T-cell (primary cell): ENCODE results near the gene PCAT6. TPM values are rescaled to one million over a fixed set of nuclear protein-coding genes. Genes with fewer than 3 reads are reported as not detected.
"Not testable (repeated sequence)": the region's sequence is repeated elsewhere in the genome, so short reads cannot be mapped to it uniquely, and the experiment has no call there.

Experiments
- ATAC-seq, 4 experiments: fragments of 200-7000 bp in 3 of 4; fragments of 150-1000 bp in 1 of 4; cut with Tn5 transposase; replicated peaks in 1 of 4; 1 replicate in 3 of 4; 2 replicates in 1 of 4; pipeline ENCODE4 v1.10.0; 2021; ENCODE audit warnings: moderate library complexity in 3 of 4, mild to moderate bottlenecking in 2 of 4, moderate number of reproducible peaks in 1 of 4
- CTCF ChIA-PET, 2 donors: fragments of 300-600 bp; sonication (Branson Sonifier 250); formaldehyde crosslinking; loops; one replicate each; lab custom pipeline; 2022; ENCODE audit warnings: antibody characterized with exemption in 2 of 2; lab: Charles Lee
- POLR2A ChIA-PET, 2 donors: fragments of 300-600 bp; sonication (Branson Sonifier 250); formaldehyde crosslinking; loops; one replicate each; lab custom pipeline; 2022; ENCODE audit warnings: antibody characterized with exemption in 2 of 2; lab: Charles Lee
- DNase-seq, 35 experiments: peaks; one replicate each; pipeline versions ENCODE4 v3.0.0 to v3.0.0-alpha.2; 2013 to 2023
- H3K27ac ChIP-seq: one replicate; pipeline ENCODE4 v1.5.1; 2013; ENCODE audit warnings: low read length
- H3K27me3 ChIP-seq, 2 experiments: replicated peaks in 1 of 2; 1 replicate in 1 of 2; 2 replicates in 1 of 2; pipeline versions ENCODE4 v1.6.1 to v1.7.0; 2013; ENCODE audit warnings: low read length in 1 of 2, mixed read lengths in 1 of 2; ENCODE audit not compliant: control insufficient read depth in 2 of 2, insufficient read depth in 2 of 2; ENCODE audit errors: extremely low read depth in 1 of 2
- H3K36me3 ChIP-seq, 2 donors: 1 replicate in 1 of 2; 2 replicates in 1 of 2; pipeline versions ENCODE4 v1.6.1 to v1.7.0; 2013; ENCODE audit warnings: low read length in 1 of 2; ENCODE audit not compliant: control insufficient read depth in 2 of 2, insufficient read depth in 1 of 2; ENCODE audit errors: extremely low read depth in 1 of 2
- H3K4me1 ChIP-seq, 2 experiments: 1 replicate in 1 of 2; 2 replicates in 1 of 2; pipeline versions ENCODE4 v1.6.1 to v1.7.0; 2013; ENCODE audit warnings: low read length in 2 of 2, mixed read lengths in 1 of 2; ENCODE audit not compliant: insufficient read depth in 2 of 2, control insufficient read depth in 1 of 2; ENCODE audit errors: extremely low read depth in 1 of 2
- H3K4me3 ChIP-seq, 2 donors: 1 replicate in 1 of 2; 2 replicates in 1 of 2; pipeline versions ENCODE4 v1.5.1 to v1.7.0; 2013; ENCODE audit warnings: mild to moderate bottlenecking in 2 of 2, low read length in 1 of 2, moderate library complexity in 1 of 2; ENCODE audit not compliant: control insufficient read depth in 1 of 2; ENCODE audit errors: extremely low read depth in 1 of 2
- H3K9me3 ChIP-seq: 2 replicates; pipeline ENCODE4 v1.7.0; 2013
- H3K27ac Mint-ChIP-seq, 2 donors: one replicate each; pipeline ENCODE4 v1.8.0; 2020 to 2021; ENCODE audit warnings: mild to moderate bottlenecking in 2 of 2, mixed read lengths in 2 of 2
- H3K27me3 Mint-ChIP-seq, 2 donors: one replicate each; pipeline ENCODE4 v1.8.0; 2021 to 2022; ENCODE audit warnings: mixed read lengths in 2 of 2
- H3K36me3 Mint-ChIP-seq: one replicate; pipeline ENCODE4 v1.8.0; 2021; ENCODE audit warnings: mixed read lengths
- H3K4me1 Mint-ChIP-seq, 3 donors: one replicate each; pipeline ENCODE4 v1.8.0; 2020 to 2022; ENCODE audit warnings: mixed read lengths in 3 of 3, mild to moderate bottlenecking in 1 of 3
- H3K4me3 Mint-ChIP-seq, 3 donors: one replicate each; pipeline ENCODE4 v1.8.0; 2020 to 2022; ENCODE audit warnings: mild to moderate bottlenecking in 3 of 3, mixed read lengths in 3 of 3, moderate library complexity in 3 of 3
- H3K9me3 Mint-ChIP-seq, 3 donors: one replicate each; pipeline ENCODE4 v1.8.0; 2020 to 2022; ENCODE audit warnings: mixed read lengths in 3 of 3
- WGBS: methylation state at CpG from one replicate; pipeline ENCODE4 v1.1.5; 2013; ENCODE audit warnings: missing lambda C conversion rate; ENCODE audit not compliant: insufficient coverage; 5-methylcytosine and 5-hydroxymethylcytosine counted together
- total RNA-seq, 35 experiments: library from RNA in 6 of 35; stranded (reverse) in 6 of 35; fragments of 120-200 nt in 1 of 35; gene quantifications; one replicate each; pipeline versions ENCODE4 v1.2.1 to v1.2.4 and lab custom pipeline; 2013 to 2026

The PCAT6 gene
- total RNA-seq, 5 donors from 2014 or later (not counting 1 experiment from before 2014, with no cell fraction given): 0.44 to 1.5 (median 0.79) TPM; not detected in 1

GRCh38 chr1:202825748-202826147 is 15.0 kb downstream of the PCAT6 start:
- Histone ChIP-seq H3K36me3 (no peaks in the 10 kb centered on the region), H3K27me3 (peaks cover 0 to 13% of the 10 kb centered on the region in 2 experiments), H3K9me3 (no peaks in the 10 kb centered on the region), H3K27ac (no peak overlapping the region), H3K4me3 (no peak overlapping the region), H3K4me1 (no peaks in the 10 kb centered on the region)
- ChIA-PET CTCF (no interaction called here), POLR2A (no interaction called here)
- no peak overlapping the region for H3K4me3 Mint-ChIP-seq
- H3K4me1 Mint-ChIP-seq: no peaks in the 10 kb centered on the region
- 82% methylated on average over 6 of the region's 7 CpGs for WGBS
- ATAC-seq: no peak
- H3K36me3 Mint-ChIP-seq: no peaks in the 10 kb centered on the region
- H3K27ac Mint-ChIP-seq: no peak overlapping the region
- DNase-seq: no peak
- H3K27me3 Mint-ChIP-seq: peaks cover 0 to 1% of the 10 kb centered on the region in 2 donors
- no peaks in the 10 kb centered on the region for H3K9me3 Mint-ChIP-seq

GRCh38 chr1:202829223-202829622 is 18.5 kb downstream of the PCAT6 start:
- H3K27ac Mint-ChIP-seq, H3K36me3 Mint-ChIP-seq, ATAC-seq, H3K9me3 ChIP-seq, H3K4me3 ChIP-seq, H3K27me3 Mint-ChIP-seq, H3K4me3 Mint-ChIP-seq, POLR2A ChIA-PET, H3K27me3 ChIP-seq, H3K4me1 ChIP-seq, CTCF ChIA-PET, H3K4me1 Mint-ChIP-seq, H3K9me3 Mint-ChIP-seq, H3K36me3 ChIP-seq, DNase-seq, H3K27ac ChIP-seq: not testable (repeated sequence)
- WGBS: 100% methylated on average over 1 of the region's 9 CpGs

GRCh38 chr1:202831906-202832305 is 21.2 kb downstream of the PCAT6 start:
- Histone ChIP-seq H3K4me1 (peaks cover 6 to 23% of the 10 kb centered on the region in 2 experiments), H3K4me3 (no peak overlapping the region), H3K27ac (no peak overlapping the region), H3K9me3 (no peaks in the 10 kb centered on the region), H3K27me3 (no peaks in the 10 kb centered on the region), H3K36me3 (no peaks in the 10 kb centered on the region)
- Mint-ChIP-seq H3K9me3 (no peaks in the 10 kb centered on the region), H3K4me1 (peaks cover 23 to 27% (median 27%) of the 10 kb centered on the region in 3 donors), H3K27ac (no peak overlapping the region), H3K36me3 (no peaks in the 10 kb centered on the region), H3K4me3 (no peak overlapping the region), H3K27me3 (no peaks in the 10 kb centered on the region)
- DNase-seq (no peak), ATAC-seq (no peak)
- ChIA-PET POLR2A (no interaction called here), CTCF (no interaction called here)
- no CpG with 5 or more reads among the region's 3 CpGs for WGBS

- Histone ChIP-seq H3K27ac (no peak overlapping the region), H3K36me3 (no peaks in the 10 kb centered on the region), H3K4me3 (no peak overlapping the region), H3K27me3 (no peaks in the 10 kb centered on the region), H3K4me1 (peaks cover 6 to 31% of the 10 kb centered on the region in 2 experiments), H3K9me3 (no peaks in the 10 kb centered on the region)
- POLR2A ChIA-PET: no interaction called here
- Mint-ChIP-seq H3K4me3 (peak overlapping the region in 1 of 3 donors; percentile 55), H3K4me1 (peaks cover 29 to 37% (median 36%) of the 10 kb centered on the region in 3 donors), H3K36me3 (no peaks in the 10 kb centered on the region), H3K9me3 (no peaks in the 10 kb centered on the region), H3K27ac (peak overlapping the region; percentile 15 to 79), H3K27me3 (no peaks in the 10 kb centered on the region)
- ATAC-seq (peak in 3 of 4 experiments; percentile 18 to 23 (median 22)), DNase-seq (no peak)
- 66% methylated on average over 4 of the region's 10 CpGs for WGBS
- CTCF ChIA-PET: no interaction called here
Measured at GRCh38 chr1:202834771-202835547, 24.2 kb downstream of the PCAT6 start.

- H3K9me3 Mint-ChIP-seq: no peaks in the 10 kb centered on the region
- 0% methylated on average over 1 of the region's 3 CpGs for WGBS
- peak overlapping the region in 1 of 3 donors; percentile 55 for H3K4me3 Mint-ChIP-seq
- no peak overlapping the region for H3K4me3 ChIP-seq
- peaks cover 6 to 31% of the 10 kb centered on the region in 2 experiments for H3K4me1 ChIP-seq
- DNase-seq (peak in 23 of 35 experiments; percentile 4 to 48 (median 17)), ATAC-seq (peak; percentile 74 to 92 (median 80))
- no peak overlapping the region for H3K27ac ChIP-seq
- H3K36me3 ChIP-seq: no peaks in the 10 kb centered on the region
- H3K36me3 Mint-ChIP-seq: no peaks in the 10 kb centered on the region
- H3K27ac Mint-ChIP-seq: peak overlapping the region; percentile 15 to 16
- H3K27me3 Mint-ChIP-seq: no peaks in the 10 kb centered on the region
- no peaks in the 10 kb centered on the region for H3K27me3 ChIP-seq
- POLR2A ChIA-PET: no interaction called here
- CTCF ChIA-PET: interaction anchor here in 1 of 2 donors (0.6 kb wide), 1 partner anchor 146 kb away, joined by 5 read pairs; no protein-coding TSS in a partner anchor
- no peaks in the 10 kb centered on the region for H3K9me3 ChIP-seq
- peaks cover 29 to 37% (median 36%) of the 10 kb centered on the region in 3 donors for H3K4me1 Mint-ChIP-seq
Measured at GRCh38 chr1:202835548-202836072, 24.9 kb downstream of the PCAT6 start.

- peak overlapping the region in 1 of 3 donors; percentile 55 for H3K4me3 Mint-ChIP-seq
- H3K4me3 ChIP-seq: no peak overlapping the region
Measured at GRCh38 chr1:202836623-202837403, 26.1 kb downstream of the PCAT6 start.

More at GRCh38 chr1:202836623-202837403, 26.1 kb downstream of the PCAT6 start:
- Mint-ChIP-seq H3K9me3 (no peaks in the 10 kb centered on the region), H3K4me1 (peaks cover 29 to 37% (median 36%) of the 10 kb centered on the region in 3 donors), H3K27ac (peak overlapping the region in 1 of 2 donors; percentile 66), H3K27me3 (peaks cover 2 to 4% of the 10 kb centered on the region in 2 donors), H3K36me3 (no peaks in the 10 kb centered on the region)
- DNase-seq (peak in 1 of 35 experiments; percentile 20), ATAC-seq (no peak)
- WGBS: 61% methylated on average over 4 of the region's 5 CpGs
- H3K9me3 ChIP-seq: no peaks in the 10 kb centered on the region
- no peaks in the 10 kb centered on the region for H3K36me3 ChIP-seq
- H3K27ac ChIP-seq: no peak overlapping the region
- no peaks in the 10 kb centered on the region for H3K27me3 ChIP-seq
- H3K4me1 ChIP-seq: peaks cover 6 to 31% of the 10 kb centered on the region in 2 experiments
- POLR2A ChIA-PET: no interaction called here
- CTCF ChIA-PET: no interaction called here
